Right hindlimb (tissue), 1 donor: Measurements from ENCODE around the gene GORAB.

Experiments used
- DNase-seq: peaks from one replicate; pipeline ENCODE4 v3.0.0-alpha.2; 2018

Gene GORAB

GRCh38 chr1:170531758-170532657 lies at the start of gene GORAB:
GORAB (plus strand) TSS chr1:170532166; CDS start chr1:170532224, 58 bp downstream.
- peak; percentile 96 for DNase-seq

GRCh38 chr1:170483051-170483450 lies 48.9 kb upstream of the GORAB start:
- no peak for DNase-seq

GRCh38 chr1:170487503-170487902 lies 44.5 kb upstream of the GORAB start:
- DNase-seq: no peak

GRCh38 chr1:170491291-170491690 lies 40.7 kb upstream of the GORAB start:
- DNase-seq: no peak

- DNase-seq: peak; percentile 35
Measured at GRCh38 chr1:170494369-170494768, 37.6 kb upstream of the GORAB start.

GRCh38 chr1:170495006-170495405 lies 37.0 kb upstream of the GORAB start:
- DNase-seq: no peak

- DNase-seq: no peak
Measured at GRCh38 chr1:170498876-170499275, 33.1 kb upstream of the GORAB start.

GRCh38 chr1:170503665-170504064 lies 28.3 kb upstream of the GORAB start:
- no peak for DNase-seq

GRCh38 chr1:170510163-170510562 lies 21.8 kb upstream of the GORAB start:
- DNase-seq: no peak

- DNase-seq: peak; percentile 40
Measured at GRCh38 chr1:170511038-170511437, 20.9 kb upstream of the GORAB start.

- no peak for DNase-seq
Measured at GRCh38 chr1:170513138-170513537, 18.8 kb upstream of the GORAB start.

GRCh38 chr1:170518185-170518834 lies 13.7 kb upstream of the GORAB start:
- DNase-seq: no peak

- no peak for DNase-seq
Measured at GRCh38 chr1:170518965-170519364, 13.0 kb upstream of the GORAB start.

GRCh38 chr1:170520601-170521000 lies 11.4 kb upstream of the GORAB start:
- no peak for DNase-seq

GRCh38 chr1:170521818-170522217 lies 10.1 kb upstream of the GORAB start:
- no peak for DNase-seq

- DNase-seq: peak; percentile 23
Measured at GRCh38 chr1:170530972-170531757, 801 bp upstream of the GORAB start.

GRCh38 chr1:170533298-170533697 lies 1.3 kb downstream of the GORAB start:
- no peak for DNase-seq

GRCh38 chr1:170534626-170535147 lies 2.7 kb downstream of the GORAB start:
- DNase-seq: no peak

GRCh38 chr1:170535418-170535817 lies 3.5 kb downstream of the GORAB start:
- DNase-seq: no peak

GRCh38 chr1:170536924-170537551 lies 5.1 kb downstream of the GORAB start:
- no peak for DNase-seq

- no peak for DNase-seq
Measured at GRCh38 chr1:170537798-170538503, 6.0 kb downstream of the GORAB start.

- no peak for DNase-seq
Measured at GRCh38 chr1:170538687-170539086, 6.7 kb downstream of the GORAB start.
